GM18951 (cell line): ENCODE data around the gene GLI2.

ENCODE experiments used
- POLR2A ChIP-seq: IDR thresholded peaks from 4 replicates; pipeline ENCODE4 v1.6.1; 2011; ENCODE audit warnings: mild to moderate bottlenecking; ENCODE audit not compliant: insufficient read length, insufficient read depth; ENCODE audit errors: extremely low read depth
- in situ Hi-C: fragments of 300-500 bp; cut with MboI; formaldehyde crosslinking; loops from one replicate; pipeline ENCODE4 v1.12.0; 2022; ENCODE audit warnings: low sequenced_read_pairs, mixed read lengths, inconsistent platforms; ENCODE audit not compliant: unreplicated experiment

The GLI2 gene

GRCh38 chr2:120719491-120719890 lies 16.2 kb upstream of the GLI2 start:
- no peak for TF ChIP-seq POLR2A
- in situ Hi-C loops = no loop called here

GRCh38 chr2:120720231-120720630 lies 15.4 kb upstream of the GLI2 start:
- TF ChIP-seq POLR2A = no peak
- in situ Hi-C loops = no loop called here

GRCh38 chr2:120720746-120721375 lies 14.8 kb upstream of the GLI2 start:
- in situ Hi-C loops = no loop called here
- TF ChIP-seq POLR2A = no peak

- in situ Hi-C loops = no loop called here
- TF ChIP-seq POLR2A = no peak
Measured at GRCh38 chr2:120722246-120722567, 13.5 kb upstream of the GLI2 start.

GRCh38 chr2:120722568-120723421 lies 12.9 kb upstream of the GLI2 start:
- in situ Hi-C loops = no loop called here
- TF ChIP-seq POLR2A = no peak

GRCh38 chr2:120726245-120726644 lies 9.4 kb upstream of the GLI2 start:
- in situ Hi-C loops = no loop called here
- TF ChIP-seq POLR2A = no peak

GRCh38 chr2:120729406-120730399 lies 6.0 kb upstream of the GLI2 start:
- in situ Hi-C loops = no loop called here
- no peak for TF ChIP-seq POLR2A

GRCh38 chr2:120731175-120731574 lies 4.5 kb upstream of the GLI2 start:
- in situ Hi-C loops = no loop called here
- no peak for TF ChIP-seq POLR2A

GRCh38 chr2:120732506-120733237 lies 3.0 kb upstream of the GLI2 start:
- in situ Hi-C loops = no loop called here
- no peak for TF ChIP-seq POLR2A

GRCh38 chr2:120733238-120733932 lies 2.3 kb upstream of the GLI2 start:
- in situ Hi-C loops = no loop called here
- no peak for TF ChIP-seq POLR2A

GRCh38 chr2:120734930-120735651 lies 577 bp upstream of the GLI2 start:
- TF ChIP-seq POLR2A = no peak
- in situ Hi-C loops = no loop called here

GRCh38 chr2:120736202-120736623 lies 545 bp downstream of the GLI2 start:
- TF ChIP-seq POLR2A = no peak
- in situ Hi-C loops = no loop called here
